H1 (cell line): Measurements from ENCODE around the gene PIK3R6. TPM values are rescaled to one million over a fixed set of nuclear protein-coding genes. Genes with fewer than 3 reads are reported as not detected.

Experiments used
- SIN3A ChIP-seq, 2 experiments: IDR thresholded peaks in 1 of 2; conservative IDR thresholded peaks in 1 of 2; 2 replicates each; pipeline ENCODE4 v1.6.1; 2011 to 2012; ENCODE audit warnings: low read length in 2 of 2, improper control_type of control experiment in 1 of 2, low read depth in 1 of 2, mild to moderate bottlenecking in 1 of 2
- SP1 ChIP-seq: IDR thresholded peaks from 2 replicates; pipeline ENCODE4 v1.6.1; 2011; ENCODE audit warnings: low read depth, low read length
- ZNF274 ChIP-seq: IDR thresholded peaks from 2 replicates; pipeline ENCODE4 v1.7.0; 2012; ENCODE audit warnings: low read length, borderline replicate concordance; ENCODE audit errors: extremely low read depth
- polyA plus RNA-seq, 7 experiments: library from polyadenylated mRNA; depleted of rRNA in 3 of 7; stranded (reverse) in 5 of 7; unstranded in 2 of 7; fragments of >200 nt in 5 of 7; fragments of 200-250 nt in 2 of 7; gene quantifications; 1 replicate in 5 of 7; 2 replicates in 1 of 7; 4 replicates in 1 of 7; pipeline versions ENCODE4 v1.2.1 to v1.2.3, GENCODE V29; 2011 to 2013; ENCODE audit warnings: missing spikeins in 2 of 7, mixed read lengths in 2 of 7
- total RNA-seq: library from RNA; stranded (reverse); fragmentation: NEBNext Ultra II Directional; extraction: Animal tissue kit (Norgen Biotek cat#: 25700); gene quantifications from 2 replicates; pipeline ENCODE4 v1.2.1, GENCODE V29; 2021

Gene PIK3R6
- total and polyA plus RNA-seq, 2 of the 8 experiments (the other 6 are each of a cell fraction or from before 2014, with no cell fraction given), result 0.24 to 1.2 TPM

GRCh38 chr17:8826808-8827435, 40.6 kb downstream of the PIK3R6 start (continued):
- no peak for TF ChIP-seq SP1
- TF ChIP-seq ZNF274, result no peak
- TF ChIP-seq SIN3A (conservative IDR thresholded peaks at IDR 0.05 in 1 of 2, IDR thresholded peaks at IDR 0.05 in 1 of 2; ENCODE audit: low read depth in 1 of 2, low read length in 2 of 2), result no peak
